GM11168 (cell line): ENCODE results near the gene SPTLC1.
"Not testable (repeated sequence)": the region's sequence is repeated elsewhere in the genome, so short reads cannot be mapped to it uniquely, and the experiment has no call there.

Experiments used
- in situ Hi-C: fragments of 300-500 bp; cut with MboI; formaldehyde crosslinking; loops from one replicate; pipeline ENCODE4 v1.12.0; 2022; ENCODE audit warnings: low sequenced_read_pairs; ENCODE audit not compliant: unreplicated experiment

Gene SPTLC1

GRCh38 chr9:92036756-92037155, 78.5 kb downstream of the SPTLC1 start:
- in situ Hi-C loops: no loop called here

GRCh38 chr9:92036411-92036746, 78.8 kb downstream of the SPTLC1 start:
- in situ Hi-C loops: no loop called here

DNA sequence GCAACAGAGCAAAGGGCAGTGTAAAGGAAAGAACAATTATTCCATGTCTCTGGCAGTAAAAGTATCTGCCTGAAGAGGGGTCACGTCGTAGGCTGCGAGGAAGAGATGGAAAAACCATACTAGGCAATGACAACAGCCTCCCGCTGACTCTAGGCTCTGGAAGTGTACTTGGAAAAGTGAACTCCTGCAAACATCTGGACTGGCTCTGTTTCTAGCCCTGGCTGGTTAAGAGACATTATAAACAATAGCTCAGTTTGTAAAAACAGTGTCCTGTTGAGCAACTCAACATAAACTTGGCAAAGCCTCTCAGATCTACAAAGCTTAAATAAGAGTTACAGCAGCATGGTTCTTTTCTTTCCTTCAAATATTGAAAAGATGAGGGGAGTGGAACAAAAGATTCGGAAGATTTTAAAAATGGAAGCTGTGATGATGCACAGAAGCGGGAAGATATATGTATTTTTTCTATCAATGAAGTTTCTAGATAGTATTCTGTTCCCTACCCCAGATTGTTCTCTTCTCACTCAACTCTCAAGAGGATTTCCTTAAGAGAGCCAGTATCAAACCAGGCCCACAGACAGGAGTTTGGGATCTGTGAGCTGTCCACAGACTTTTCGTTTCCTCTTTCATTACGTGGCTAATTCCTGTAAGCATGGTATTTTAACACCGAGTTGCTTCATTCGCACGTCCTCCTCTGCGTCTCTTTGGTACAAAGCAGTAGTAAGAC, 79.4 kb downstream of the SPTLC1 start:
- in situ Hi-C loops: no loop called here

DNA sequence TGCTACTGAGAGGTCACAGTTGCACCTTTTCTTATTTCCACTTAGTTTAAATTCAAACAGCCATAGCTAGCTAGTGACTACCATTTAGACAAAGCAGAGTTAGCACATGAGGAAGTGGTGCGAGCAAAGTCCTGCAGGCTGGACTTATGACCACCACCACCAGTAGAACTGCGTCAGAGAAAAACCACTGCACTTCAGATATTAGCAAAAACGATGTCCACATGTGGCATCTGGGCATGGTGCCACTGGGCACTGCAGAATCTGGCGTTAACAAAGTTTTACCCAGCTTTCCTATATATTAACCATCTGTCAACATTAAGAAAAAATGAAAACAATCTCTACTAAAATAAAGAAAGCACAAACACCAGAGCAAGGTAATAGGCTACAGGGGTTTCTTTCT, 80.1 kb downstream of the SPTLC1 start:
- in situ Hi-C loops: no loop called here

GRCh38 chr9:92033991-92034390, 81.2 kb downstream of the SPTLC1 start:
- in situ Hi-C loops: no loop called here

DNA sequence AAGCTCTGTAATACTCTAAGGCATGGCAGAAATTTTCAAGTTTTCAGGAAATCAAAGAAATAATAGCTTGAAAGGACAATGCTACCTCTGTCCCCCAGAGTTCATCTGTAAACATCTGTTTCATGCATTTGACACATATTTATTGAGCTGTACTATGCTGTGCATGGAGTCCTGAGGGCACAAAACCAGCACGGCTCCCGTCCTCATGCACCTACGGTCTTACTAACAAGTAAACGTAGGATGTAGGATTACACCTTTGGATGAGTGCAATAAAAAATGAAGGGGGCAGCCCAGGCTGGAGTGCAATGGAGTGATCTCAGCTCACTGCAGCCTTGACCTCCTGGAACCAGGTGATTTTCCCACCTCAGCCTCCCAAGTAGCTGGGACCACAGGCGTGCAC, 81.9 kb downstream of the SPTLC1 start:
- in situ Hi-C loops: no loop called here

DNA sequence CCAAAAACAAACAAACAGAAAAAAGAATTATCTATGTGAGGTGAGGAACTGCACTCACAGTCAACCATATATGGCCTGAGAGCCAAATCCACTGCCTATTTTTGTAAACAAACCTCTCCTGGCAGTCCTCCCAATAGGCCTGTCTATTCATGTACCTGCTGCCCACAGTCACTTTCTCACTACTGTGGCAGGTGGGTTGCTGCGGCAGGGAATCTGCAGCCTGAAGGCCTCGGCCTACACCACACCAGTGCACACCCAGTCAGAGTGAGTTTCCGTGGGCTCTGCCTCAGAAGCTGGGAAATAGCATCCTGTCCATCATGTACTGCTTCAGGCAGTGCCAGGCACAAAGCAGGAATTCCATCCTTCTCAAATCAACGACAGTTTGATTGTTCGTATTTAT, 82.3 kb downstream of the SPTLC1 start:
- in situ Hi-C loops: no loop called here

DNA sequence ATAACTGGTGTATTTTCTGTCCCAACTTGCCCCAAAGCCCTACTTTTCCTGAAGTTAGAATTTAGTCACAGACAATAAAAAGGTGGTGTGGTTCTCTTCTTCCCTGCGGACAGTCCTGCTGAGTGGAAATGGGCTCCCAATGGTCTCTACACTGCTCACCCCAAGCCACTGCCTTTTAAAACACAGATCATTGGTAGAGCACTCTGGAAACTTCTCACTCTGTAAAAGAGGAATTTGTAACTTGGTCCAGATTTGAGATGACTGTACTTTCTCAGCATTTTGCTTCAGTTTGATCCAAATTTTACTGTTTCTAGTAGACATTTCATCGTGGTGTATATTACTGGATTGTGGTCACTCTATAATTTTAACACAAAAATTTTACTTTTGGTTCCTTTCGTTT, 84.8 kb downstream of the SPTLC1 start:
- in situ Hi-C loops: no loop called here

- in situ Hi-C loops: no loop called here
Measured at GRCh38 chr9:92029553-92029952, 85.7 kb downstream of the SPTLC1 start.

DNA sequence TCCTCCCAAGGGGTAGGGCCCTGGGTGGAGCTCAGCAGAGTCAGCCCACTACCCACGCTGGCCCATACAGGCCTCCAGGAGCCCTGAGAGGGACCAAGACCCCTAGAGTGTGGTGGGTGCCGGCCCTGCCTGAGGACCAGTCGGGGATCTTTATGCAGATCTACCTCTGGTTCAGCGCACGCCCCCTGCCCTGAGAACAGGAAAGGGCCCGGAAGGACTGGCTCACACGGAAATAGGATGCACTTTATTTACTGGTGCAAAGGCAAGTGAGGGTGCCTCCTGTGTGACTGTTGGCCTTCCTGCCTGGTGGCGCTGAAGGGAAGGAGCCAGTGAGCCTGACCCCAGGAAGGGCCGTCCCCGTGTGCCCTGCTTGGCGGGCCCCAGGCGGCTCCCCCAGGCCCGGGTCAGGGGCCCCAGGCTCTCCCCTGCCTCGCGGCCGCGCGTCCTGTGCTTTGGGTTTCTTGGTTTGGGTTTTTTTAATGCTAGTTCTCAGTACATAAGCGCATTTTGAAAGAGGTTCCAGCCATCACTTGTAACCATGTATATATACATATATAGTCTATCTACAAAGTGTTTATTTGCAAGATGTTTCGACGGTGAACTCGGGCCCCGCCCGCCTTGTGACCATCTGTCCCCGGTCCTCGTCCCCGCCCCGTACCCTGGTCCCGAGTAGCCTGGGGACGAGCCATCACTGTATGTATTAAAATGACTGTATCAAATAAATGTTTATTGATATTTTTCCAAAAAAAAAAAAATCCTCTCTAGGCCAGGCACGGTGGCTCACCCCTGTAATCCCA, 88.8 kb downstream of the SPTLC1 start:
- in situ Hi-C loops: no loop called here

GRCh38 chr9:92021785-92022541, 93.2 kb downstream of the SPTLC1 start:
- in situ Hi-C loops: not testable (repeated sequence)

DNA sequence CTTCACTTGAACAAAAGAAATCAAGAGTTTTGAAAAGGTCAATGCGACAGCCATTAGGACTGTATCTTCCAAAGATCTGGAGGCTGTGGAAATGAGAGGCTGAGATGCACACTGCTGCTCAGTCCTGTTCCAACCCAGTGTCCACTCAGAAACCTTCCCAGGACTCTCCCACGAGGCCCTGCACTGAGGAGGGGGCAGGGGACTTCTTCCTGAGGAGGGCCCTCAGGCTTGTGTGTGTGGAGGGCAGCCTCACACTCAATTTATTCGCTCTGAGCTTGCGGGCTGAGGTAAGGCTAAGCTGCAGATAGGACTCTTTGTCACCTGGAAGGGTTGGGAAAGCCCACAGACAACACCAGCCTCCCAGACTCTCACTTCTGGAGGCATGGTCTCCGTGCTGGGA, 95.6 kb downstream of the SPTLC1 start:
- in situ Hi-C loops: no loop called here

GRCh38 chr9:92010705-92011536, 104.3 kb downstream of the SPTLC1 start:
- in situ Hi-C loops: no loop called here

GRCh38 chr9:92010253-92010652, 105.0 kb downstream of the SPTLC1 start:
- in situ Hi-C loops: not testable (repeated sequence)

GRCh38 chr9:92008041-92008440, 107.2 kb downstream of the SPTLC1 start:
- in situ Hi-C loops: no loop called here

DNA sequence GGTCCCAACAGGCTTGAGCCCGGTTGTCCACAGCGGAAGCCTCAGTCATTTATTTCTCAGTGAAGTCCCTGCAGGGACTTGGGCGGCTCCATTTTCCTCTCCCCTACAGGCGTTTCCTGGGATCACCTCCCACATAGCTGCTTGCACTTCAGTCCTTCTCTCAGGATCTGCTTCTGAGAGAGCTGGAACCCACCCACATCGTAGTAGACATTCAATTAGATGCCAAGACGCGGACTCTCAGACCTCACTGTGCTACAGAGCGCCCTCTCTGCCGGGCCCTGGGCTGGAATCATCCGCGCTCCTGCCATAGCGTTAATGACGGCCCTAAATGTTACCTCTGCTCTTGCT, 111.2 kb downstream of the SPTLC1 start:
- in situ Hi-C loops: no loop called here

GRCh38 chr9:92003308-92004044, 111.7 kb downstream of the SPTLC1 start:
- in situ Hi-C loops: no loop called here

DNA sequence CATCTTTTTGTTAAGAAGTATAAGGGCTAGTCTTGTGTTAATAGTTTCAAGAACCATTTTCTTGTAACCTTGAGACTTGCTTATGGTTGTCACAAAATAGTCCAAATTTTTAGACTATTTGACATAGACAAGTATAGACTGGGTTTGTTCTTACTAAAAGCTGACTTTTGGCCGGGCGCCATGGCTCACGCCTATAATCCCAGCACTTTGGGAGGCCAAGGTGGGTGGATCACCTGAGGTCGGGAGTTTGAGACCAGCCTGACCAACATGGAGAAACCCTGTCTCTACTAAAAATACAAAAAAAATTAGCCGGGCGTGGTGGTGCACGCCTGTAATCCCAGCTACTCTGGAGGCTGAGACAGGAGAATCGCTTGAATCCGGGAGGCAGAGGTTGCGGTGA, 113.3 kb downstream of the SPTLC1 start:
- in situ Hi-C loops: not testable (repeated sequence)

- in situ Hi-C loops: no loop called here
Measured at GRCh38 chr9:92001244-92001643, 114.0 kb downstream of the SPTLC1 start.
